WTC11 (cell line): Measurements from ENCODE around the gene CFAP90. TPM values are rescaled to one million over a fixed set of nuclear protein-coding genes. Genes with fewer than 3 reads are reported as not detected.

Experiments
- ATAC-seq: fragments of 200-7000 bp; cut with Tn5 transposase; 2 replicates; pipeline ENCODE4 v1.10.0; 2021; ENCODE audit warnings: mild to moderate bottlenecking, moderate library complexity
- CTCF ChIA-PET: fragments of 300-600 bp; sonication (Branson Sonifier 250); formaldehyde crosslinking; loops from one replicate; lab custom pipeline; 2021; ENCODE audit warnings: antibody characterized with exemption; lab: Charles Lee
- POLR2A ChIA-PET: fragments of 350-600 bp; sonication (Branson Sonifier 250); formaldehyde crosslinking; loops from one replicate; lab custom pipeline; 2021; ENCODE audit warnings: antibody characterized with exemption; lab: Charles Lee
- DNase-seq: peaks from one replicate; pipeline ENCODE4 v3.0.0; 2021; ENCODE audit warnings: low spot score
- H3K27ac Mint-ChIP-seq: 2 replicates; pipeline ENCODE4 v1.8.0; 2021; ENCODE audit warnings: mixed read lengths
- H3K27me3 Mint-ChIP-seq: 2 replicates; pipeline ENCODE4 v1.8.0; 2021; ENCODE audit warnings: low read depth, mild to moderate bottlenecking, moderate library complexity, mixed read lengths
- H3K36me3 Mint-ChIP-seq: 2 replicates; pipeline ENCODE4 v1.8.0; 2021; ENCODE audit warnings: mixed read lengths
- H3K4me1 Mint-ChIP-seq: 2 replicates; pipeline ENCODE4 v1.8.0; 2022; ENCODE audit warnings: mixed read lengths
- H3K4me3 Mint-ChIP-seq: 2 replicates; pipeline ENCODE4 v1.8.0; 2021; ENCODE audit warnings: mild to moderate bottlenecking, moderate library complexity, mixed read lengths
- H3K9me3 Mint-ChIP-seq: 2 replicates; pipeline ENCODE4 v1.8.0; 2021; ENCODE audit warnings: mixed read lengths
- CREM ChIP-seq: sonication (generic); formaldehyde crosslinking; IDR thresholded peaks from 2 replicates; pipeline ENCODE4 v1.8.1; 2022; ENCODE audit warnings: mild to moderate bottlenecking, missing genetic modification reagents, moderate library complexity
- ELF4 ChIP-seq: sonication (generic); formaldehyde crosslinking; IDR thresholded peaks from 2 replicates; pipeline ENCODE4 v1.8.1; 2022; ENCODE audit warnings: low read depth, mild to moderate bottlenecking, moderate library complexity, missing genetic modification reagents
- ESRRA ChIP-seq: sonication (generic); formaldehyde crosslinking; IDR thresholded peaks from 2 replicates; pipeline ENCODE4 v1.8.1; 2022; ENCODE audit warnings: mild to moderate bottlenecking, missing genetic modification reagents, borderline replicate concordance
- ETV6 ChIP-seq: sonication (generic); formaldehyde crosslinking; IDR thresholded peaks from 2 replicates; pipeline ENCODE4 v1.8.1; 2022; ENCODE audit warnings: mild to moderate bottlenecking, missing genetic modification reagents
- FOXP1 ChIP-seq: sonication (generic); formaldehyde crosslinking; IDR thresholded peaks from 2 replicates; pipeline ENCODE4 v1.8.0; 2022; ENCODE audit warnings: missing genetic modification reagents, mild to moderate bottlenecking, moderate library complexity, borderline replicate concordance
- GTF2I ChIP-seq: fragments of 250-450 bp; sonication (Bioruptor Pico); conservative IDR thresholded peaks from 2 replicates; pipeline ENCODE4 v1.4.0; 2021; ENCODE audit warnings: mild to moderate bottlenecking
- JUN ChIP-seq: sonication (generic); formaldehyde crosslinking; IDR thresholded peaks from 2 replicates; pipeline ENCODE4 v1.8.0; 2023; ENCODE audit warnings: mild to moderate bottlenecking, missing genetic modification reagents
- NR3C1 ChIP-seq: sonication (generic); formaldehyde crosslinking; conservative IDR thresholded peaks from 2 replicates; pipeline ENCODE4 v1.8.1; 2023; ENCODE audit warnings: low read depth, mild to moderate bottlenecking, missing genetic modification reagents
- PRRX2 ChIP-seq: fragments of 250-450 bp; sonication (Bioruptor Pico); IDR thresholded peaks from 2 replicates; pipeline ENCODE4 v1.8.0; 2021; ENCODE audit warnings: mild to moderate bottlenecking
- SMAD4 ChIP-seq: sonication (generic); formaldehyde crosslinking; IDR thresholded peaks from 2 replicates; pipeline ENCODE4 v1.8.0; 2022; ENCODE audit warnings: mild to moderate bottlenecking, missing genetic modification reagents
- SOX15 ChIP-seq: fragments of 250-450 bp; sonication (Bioruptor Pico); IDR thresholded peaks from 2 replicates; pipeline ENCODE4 v1.9.0; 2021; ENCODE audit warnings: mild to moderate bottlenecking
- SP1 ChIP-seq: sonication (generic); formaldehyde crosslinking; conservative IDR thresholded peaks from 2 replicates; pipeline ENCODE4 v1.8.1; 2022; ENCODE audit warnings: missing genetic modification reagents
- STAT6 ChIP-seq: sonication (generic); formaldehyde crosslinking; conservative IDR thresholded peaks from 2 replicates; pipeline ENCODE4 v1.8.1; 2023; ENCODE audit warnings: mild to moderate bottlenecking, low read depth, missing genetic modification reagents, moderate library complexity
- TEAD4 ChIP-seq: sonication (generic); formaldehyde crosslinking; IDR thresholded peaks from 2 replicates; pipeline ENCODE4 v1.8.0; 2022; ENCODE audit warnings: mild to moderate bottlenecking, missing genetic modification reagents
- USF1 ChIP-seq: sonication (generic); formaldehyde crosslinking; IDR thresholded peaks from 2 replicates; pipeline ENCODE4 v1.8.0; 2022; ENCODE audit warnings: mild to moderate bottlenecking, missing genetic modification reagents
- USF2 ChIP-seq: sonication (generic); formaldehyde crosslinking; IDR thresholded peaks from 2 replicates; pipeline ENCODE4 v1.8.1; 2023; ENCODE audit warnings: mild to moderate bottlenecking, missing genetic modification reagents, moderate library complexity
- ZNF121 ChIP-seq: sonication (generic); formaldehyde crosslinking; IDR thresholded peaks from 2 replicates; pipeline ENCODE4 v1.8.0; 2023; ENCODE audit warnings: missing genetic modification reagents
- ZNF219 ChIP-seq: sonication (generic); formaldehyde crosslinking; IDR thresholded peaks from 2 replicates; pipeline ENCODE4 v1.8.0; 2023; ENCODE audit warnings: missing genetic modification reagents, mild to moderate bottlenecking, borderline replicate concordance
- ZNF317 ChIP-seq: sonication (generic); formaldehyde crosslinking; IDR thresholded peaks from 2 replicates; pipeline ENCODE4 v1.8.1; 2023; ENCODE audit warnings: low read depth, mild to moderate bottlenecking, moderate library complexity, missing genetic modification reagents, borderline replicate concordance
- ZNF396 ChIP-seq: fragments of 250-450 bp; sonication (Bioruptor Pico); IDR thresholded peaks from 2 replicates; pipeline ENCODE4 v1.8.0; 2021; ENCODE audit warnings: mild to moderate bottlenecking, moderate library complexity, borderline replicate concordance
- ZNF423 ChIP-seq: fragments of 250-450 bp; sonication (Bioruptor Pico); IDR thresholded peaks from 2 replicates; pipeline ENCODE4 v2.1.2; 2022; ENCODE audit warnings: mild to moderate bottlenecking, moderate library complexity
- ZSCAN18 ChIP-seq: fragments of 250-450 bp; sonication (Bioruptor Pico); IDR thresholded peaks from 2 replicates; pipeline ENCODE4 v2.1.2; 2022; ENCODE audit warnings: mild to moderate bottlenecking, moderate library complexity
- total RNA-seq: library from RNA; stranded (reverse); gene quantifications from 3 replicates; pipeline ENCODE4 v1.2.3, GENCODE V29; 2021
- TF ChIP-seq, protein P1 (sequence below): sonication (generic); formaldehyde crosslinking; IDR thresholded peaks from 2 replicates; pipeline ENCODE4 v1.8.0; 2022; ENCODE audit warnings: mild to moderate bottlenecking, missing genetic modification reagents

CFAP90 gene
- total RNA-seq, 1 experiment from 2014 or later = 0.33 TPM

DNA sequence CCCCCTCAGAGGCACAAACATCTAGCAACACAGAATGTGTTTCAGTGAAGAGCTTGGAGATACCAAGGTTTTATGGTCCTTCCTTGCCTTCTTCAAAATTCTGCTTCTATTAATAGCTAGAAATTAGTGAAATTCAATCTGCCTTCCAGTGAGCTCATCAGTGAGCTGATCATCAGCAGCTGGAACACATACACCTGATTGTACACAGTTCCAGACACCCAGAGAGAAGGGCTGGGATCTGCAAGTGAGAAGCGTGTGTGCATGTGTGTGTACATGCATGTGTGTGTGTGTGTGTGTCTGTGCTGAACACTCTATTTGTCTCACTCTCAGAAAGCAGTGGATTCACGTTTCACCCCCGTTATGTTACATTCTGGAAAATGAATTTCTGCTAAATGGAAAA lies 28.5 kb downstream of the CFAP90 start (continued):
- no peak for TF ChIP-seq STAT6 (CRISPR knock-in tag)
- TF ChIP-seq SMAD4 = no peak
- no peak for TF ChIP-seq ZNF121 (CRISPR knock-in tag)
- TF ChIP-seq GTF2I = no peak
- TF ChIP-seq, protein P1, sequence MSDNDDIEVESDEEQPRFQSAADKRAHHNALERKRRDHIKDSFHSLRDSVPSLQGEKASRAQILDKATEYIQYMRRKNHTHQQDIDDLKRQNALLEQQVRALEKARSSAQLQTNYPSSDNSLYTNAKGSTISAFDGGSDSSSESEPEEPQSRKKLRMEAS (CRISPR knock-in tag) = no peak
- no peak for TF ChIP-seq USF1

DNA sequence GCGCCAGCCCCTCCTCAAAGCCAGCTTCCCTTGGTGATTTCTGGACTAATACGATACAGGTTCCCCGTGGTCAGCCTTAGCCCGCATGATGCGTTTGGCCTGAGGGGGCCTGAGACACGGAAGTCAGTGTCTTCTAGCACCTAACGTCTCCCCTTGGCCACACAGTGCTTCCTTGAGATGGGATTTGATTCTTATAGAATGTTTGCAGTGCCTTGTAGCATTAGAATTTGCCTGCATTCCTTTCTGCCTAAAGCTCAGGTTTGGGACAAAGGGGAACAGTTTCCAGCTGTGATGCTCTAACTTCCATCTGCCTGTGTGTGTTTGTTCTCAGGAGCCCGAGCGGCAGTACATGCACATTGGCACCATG lies 34.4 kb downstream of the CFAP90 start:
- H3K36me3 Mint-ChIP-seq = peaks cover 56% of the 10 kb centered on the region
- no peaks in the 10 kb centered on the region for H3K9me3 Mint-ChIP-seq
- H3K27me3 Mint-ChIP-seq = no peaks in the 10 kb centered on the region
- H3K4me3 Mint-ChIP-seq = no peak overlapping the region
- TF ChIP-seq FOXP1 (CRISPR knock-in tag) (0 out of 2 replicates have a peak, but pooled peaks have one; percentile 27), SP1 (CRISPR knock-in tag) (no peak)
- POLR2A ChIA-PET = no interaction called here
- ATAC-seq (no peak; the same call in 1 of the 2 replicates), DNase-seq (no peak)
- H3K27ac Mint-ChIP-seq = peak overlapping the region; percentile 86; the same call in 1 of the 2 replicates
- CTCF ChIA-PET = interaction anchor here (1.0 to 2.9 kb wide), 24 partner anchors 9 to 997 kb away, joined by 3 to 28 read pairs (median 5); partner anchors contain the start of genes CFAP90, FASTKD3 and MTRR
- peaks cover 29% of the 10 kb centered on the region for H3K4me1 Mint-ChIP-seq

DNA sequence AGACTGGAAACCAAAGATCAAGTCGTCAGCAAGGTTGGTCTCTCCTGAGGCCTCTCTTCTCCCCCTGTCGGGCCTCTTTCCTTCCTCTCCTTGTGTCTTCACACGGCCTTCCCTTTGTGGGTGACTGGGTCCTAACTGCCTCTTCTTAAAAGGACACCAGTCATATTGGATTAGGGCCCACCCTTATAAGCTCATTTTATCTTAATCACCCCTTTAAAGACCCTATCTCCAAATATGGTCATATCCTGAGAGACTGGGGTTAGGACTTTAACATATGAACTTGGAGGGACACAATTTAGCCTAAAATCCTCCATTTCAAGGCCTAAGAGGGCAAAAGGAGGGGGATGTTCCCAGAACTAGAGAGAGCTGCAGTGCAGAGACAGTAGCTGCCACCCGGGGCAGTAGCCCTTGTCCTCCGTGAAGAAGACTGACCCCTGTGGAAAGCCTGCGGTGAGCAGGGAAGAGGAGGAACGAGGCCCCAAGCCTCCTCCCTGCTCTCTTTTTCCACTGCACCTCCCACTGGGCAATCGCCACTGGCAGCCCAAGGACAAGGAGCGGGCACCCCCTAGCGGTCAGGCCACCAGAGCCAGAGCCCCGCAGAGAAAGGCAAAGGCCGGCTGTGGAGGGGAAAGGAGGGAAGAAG lies 34.9 kb downstream of the CFAP90 start:
- no peaks in the 10 kb centered on the region for H3K9me3 Mint-ChIP-seq
- ATAC-seq = peak; percentile 94
- ChIA-PET CTCF (interaction anchor here (0.8 to 2.9 kb wide), 24 partner anchors 9 to 997 kb away, joined by 3 to 28 read pairs (median 5); partner anchors contain the start of genes CFAP90, FASTKD3 and MTRR), POLR2A (interaction anchor here (1.3 kb wide), 1 partner anchor 35 kb away, joined by 3 read pairs; the partner anchor contains the start of gene CFAP90)
- peaks cover 29% of the 10 kb centered on the region for H3K4me1 Mint-ChIP-seq
- peaks cover 53% of the 10 kb centered on the region for H3K36me3 Mint-ChIP-seq
- H3K27me3 Mint-ChIP-seq = no peaks in the 10 kb centered on the region
- DNase-seq = peak; percentile 95
- H3K4me3 Mint-ChIP-seq = no peak overlapping the region; the same call in 1 of the 2 replicates
- peak overlapping the region; percentile 89 for H3K27ac Mint-ChIP-seq
- TF ChIP-seq STAT6 (CRISPR knock-in tag) (no peak), PRRX2 (peak; percentile 69; the same call in 1 of the 2 replicates), ELF4 (no peak), ZSCAN18 (CRISPR knock-in tag) (no peak), USF2 (no peak), ZNF219 (CRISPR knock-in tag) (no peak), ZNF317 (no peak), CREM (no peak), USF1 (no peak), ESRRA (CRISPR knock-in tag) (no peak), ZNF396 (CRISPR knock-in tag) (no peak), JUN (no peak), ZNF423 (CRISPR knock-in tag) (peak; percentile 50; the same call in 1 of the 2 replicates), TEAD4 (CRISPR knock-in tag) (no peak), ETV6 (CRISPR knock-in tag) (no peak), SOX15 (CRISPR knock-in tag) (no peak), NR3C1 (no peak)
- TF ChIP-seq, protein P1 (CRISPR knock-in tag) = no peak
